IMR-90 (cell line): ENCODE results near the gene TUB. TPM values are rescaled to one million over a fixed set of nuclear protein-coding genes. Genes with fewer than 3 reads are reported as not detected.
A peak's percentile ranks its signal among the peaks of the same experiment; 100 is the strongest.

Experiments used
- ATAC-seq: fragments of 200-7000 bp; cut with Tn5 transposase; 2 replicates; pipeline ENCODE4 v1.9.1; 2020; ENCODE audit warnings: low read depth, mild to moderate bottlenecking, moderate library complexity
- BruUV-seq: library from RNA; stranded (reverse); fragments of 400-500 nt; replicated peaks from 2 replicates; lab custom pipeline; 2021; lab: Mats Ljungman, UMichigan
- CTCF ChIA-PET: fragments of 300-600 bp; formaldehyde crosslinking; extraction: SDS; loops from one replicate; lab custom pipeline; 2021; ENCODE audit warnings: antibody characterized with exemption; lab: Yijun Ruan, JAX
- POLR2A ChIA-PET: fragments of 300-600 bp; sonication (Branson Sonifier 250); formaldehyde crosslinking; loops from one replicate; lab custom pipeline; 2022; ENCODE audit warnings: antibody characterized with exemption; ENCODE audit not compliant: unreplicated experiment; lab: Charles Lee
- DNase-seq: peaks from one replicate; pipeline ENCODE4 v3.0.0; 2013
- H2AFZ ChIP-seq: replicated peaks from 2 replicates; pipeline ENCODE3; 2013; ENCODE audit warnings: low read length, mild to moderate bottlenecking; ENCODE audit not compliant: poor library complexity
- H2AK5ac ChIP-seq: 2 replicates; pipeline ENCODE4 v1.6.1; 2013; ENCODE audit warnings: low read depth, low read length, inconsistent platforms
- H2AK9ac ChIP-seq: replicated peaks from 2 replicates; pipeline ENCODE3; 2013; ENCODE audit warnings: mild to moderate bottlenecking, low read depth, low read length, moderate library complexity; ENCODE audit not compliant: poor library complexity
- H2BK120ac ChIP-seq: 2 replicates; pipeline ENCODE4 v1.6.1; 2013; ENCODE audit warnings: low read depth, low read length, inconsistent platforms
- H2BK15ac ChIP-seq: 3 replicates; pipeline ENCODE4 v1.6.1; 2013; ENCODE audit warnings: low read depth, low read length, inconsistent platforms
- H2BK20ac ChIP-seq: 2 replicates; pipeline ENCODE4 v1.6.1; 2013; ENCODE audit warnings: low read depth, mild to moderate bottlenecking, inconsistent platforms, low read length, moderate library complexity
- H2BK5ac ChIP-seq: 2 replicates; pipeline ENCODE4 v1.6.1; 2013; ENCODE audit warnings: mild to moderate bottlenecking, low read depth, low read length, inconsistent platforms; ENCODE audit not compliant: poor library complexity, severe bottlenecking
- H3K14ac ChIP-seq: replicated peaks from 2 replicates; pipeline ENCODE4 v1.6.1; 2013; ENCODE audit warnings: low read depth, low read length, inconsistent platforms
- H3K18ac ChIP-seq: 2 replicates; pipeline ENCODE4 v1.6.1; 2013; ENCODE audit warnings: low read depth, low read length, control low read depth
- H3K23ac ChIP-seq: 2 replicates; pipeline ENCODE4 v1.6.1; 2013; ENCODE audit warnings: low read depth, low read length, inconsistent platforms
- H3K27ac ChIP-seq: 2 replicates; pipeline ENCODE4 v1.5.1; 2013; ENCODE audit warnings: mild to moderate bottlenecking, control low read depth, low read length; ENCODE audit not compliant: insufficient read depth
- H3K27me3 ChIP-seq: 2 replicates; pipeline ENCODE4 v1.6.1; 2013; ENCODE audit warnings: low read length; ENCODE audit not compliant: control insufficient read depth, insufficient read depth
- H3K36me3 ChIP-seq: 2 replicates; pipeline ENCODE4 v1.6.1; 2013; ENCODE audit warnings: low read length, mixed read lengths; ENCODE audit not compliant: control insufficient read depth, insufficient read depth
- H3K4ac ChIP-seq: 2 replicates; pipeline ENCODE4 v1.6.1; 2013; ENCODE audit warnings: low read depth, low read length, inconsistent platforms
- H3K4me1 ChIP-seq: 2 replicates; pipeline ENCODE4 v1.6.1; 2013; ENCODE audit warnings: low read length, mixed read lengths; ENCODE audit not compliant: control insufficient read depth, insufficient read depth
- H3K4me2 ChIP-seq: 2 replicates; pipeline ENCODE4 v1.6.1; 2013; ENCODE audit warnings: low read depth, mild to moderate bottlenecking, control low read depth, low read length, moderate library complexity
- H3K4me3 ChIP-seq: 2 replicates; pipeline ENCODE4 v1.5.1; 2013; ENCODE audit warnings: low read depth, mild to moderate bottlenecking, control low read depth, low read length, moderate library complexity; ENCODE audit not compliant: insufficient read depth
- H3K56ac ChIP-seq: 2 replicates; pipeline ENCODE4 v1.6.1; 2013; ENCODE audit warnings: low read length, inconsistent platforms; ENCODE audit not compliant: insufficient read depth; ENCODE audit errors: extremely low read depth
- H3K79me1 ChIP-seq, 2 experiments: 2 replicates each; pipeline ENCODE4 v1.6.1; 2013; ENCODE audit warnings: low read length in 2 of 2, inconsistent platforms in 1 of 2, low read depth in 1 of 2
- H3K9ac ChIP-seq: 2 replicates; pipeline ENCODE4 v1.6.1; 2013; ENCODE audit warnings: low read depth, low read length, control low read depth
- H3K9me1 ChIP-seq: 2 replicates; pipeline ENCODE4 v1.6.1; 2013; ENCODE audit warnings: low read length, inconsistent platforms; ENCODE audit not compliant: insufficient read depth
- H3K9me3 ChIP-seq: 2 replicates; pipeline ENCODE4 v1.6.1; 2013; ENCODE audit warnings: low read length; ENCODE audit not compliant: control insufficient read depth, insufficient read depth
- H4K20me1 ChIP-seq: 2 replicates; pipeline ENCODE4 v1.6.1; 2013; ENCODE audit warnings: low read length, inconsistent platforms; ENCODE audit not compliant: insufficient read depth
- H4K5ac ChIP-seq: 2 replicates; pipeline ENCODE4 v1.6.1; 2013; ENCODE audit warnings: mild to moderate bottlenecking, low read depth, low read length, control low read depth
- H4K8ac ChIP-seq, 2 experiments: 2 replicates each; pipeline ENCODE4 v1.6.1; 2013; ENCODE audit warnings: low read depth in 2 of 2, low read length in 2 of 2, control low read depth in 1 of 2, inconsistent platforms in 1 of 2
- H4K91ac ChIP-seq: 2 replicates; pipeline ENCODE4 v1.6.1; 2013; ENCODE audit warnings: low read depth, low read length, inconsistent platforms; ENCODE audit not compliant: insufficient read depth
- CEBPB ChIP-seq: IDR thresholded peaks from 2 replicates; pipeline ENCODE4 v1.6.1; 2012; ENCODE audit warnings: low read depth, low read length, improper control_type of control experiment
- CHD1 ChIP-seq: IDR thresholded peaks from 2 replicates; pipeline ENCODE4 v1.6.1; 2012; ENCODE audit warnings: low read depth, low read length, improper control_type of control experiment
- FOS ChIP-seq: fragments of 150-350 bp; IDR thresholded peaks from 2 replicates; pipeline ENCODE4 v1.6.1; 2016; ENCODE audit warnings: low read depth, low read length
- MAFK ChIP-seq: IDR thresholded peaks from 2 replicates; pipeline ENCODE4 v1.6.1; 2012; ENCODE audit warnings: low read depth, low read length, improper control_type of control experiment
- MAZ ChIP-seq: IDR thresholded peaks from 2 replicates; pipeline ENCODE4 v1.6.1; 2012; ENCODE audit warnings: low read depth, mild to moderate bottlenecking, low read length, improper control_type of control experiment, moderate library complexity, borderline replicate concordance
- MXI1 ChIP-seq: IDR thresholded peaks from 2 replicates; pipeline ENCODE4 v1.6.1; 2012; ENCODE audit warnings: low read depth, mild to moderate bottlenecking, low read length, moderate library complexity, borderline replicate concordance
- NFE2L2 ChIP-seq: fragments of 150-350 bp; IDR thresholded peaks from 2 replicates; pipeline ENCODE4 v1.6.1; 2016; ENCODE audit warnings: low read depth, mild to moderate bottlenecking, low read length
- POLR2A ChIP-seq: IDR thresholded peaks from 2 replicates; pipeline ENCODE4 v1.6.1; 2012; ENCODE audit warnings: mild to moderate bottlenecking, low read depth, low read length
- RFX5 ChIP-seq: IDR thresholded peaks from 2 replicates; pipeline ENCODE4 v1.8.0; 2012; ENCODE audit warnings: low read depth, mild to moderate bottlenecking, low read length, moderate library complexity
- WGBS, 2 experiments: methylation state at CpG; one replicate each; pipeline versions ENCODE4 v1.1.5 to v1.1.7; 2013; ENCODE audit warnings: missing lambda C conversion rate in 2 of 2; ENCODE audit not compliant: insufficient read length in 1 of 2; ENCODE audit errors: extremely low coverage in 2 of 2; 5-methylcytosine and 5-hydroxymethylcytosine counted together
- dilution Hi-C: fragments of 300-500 bp; cut with HindIII; formaldehyde crosslinking; loops from one replicate; pipeline ENCODE4 v1.14.3; 2018; ENCODE audit warnings: low sequenced_read_pairs; ENCODE audit not compliant: unreplicated experiment
- in situ Hi-C: fragments of 300-500 bp; cut with MboI; formaldehyde crosslinking; loops from 3 replicates; pipeline ENCODE4 v1.14.3; 2019; ENCODE audit warnings: low sequenced_read_pairs, inconsistent platforms, mixed read lengths
- intact Hi-C: fragments of 100-400 bp; cut with micrococcal nuclease; formaldehyde crosslinking; loops from 2 replicates; pipeline ENCODE4 v1.10.0; 2022
- polyA plus RNA-seq, 3 experiments: library from polyadenylated mRNA; depleted of rRNA; stranded (reverse); fragments of >200 nt; gene quantifications; 2 replicates each; pipeline ENCODE4 v1.2.3, GENCODE V29; 2012; ENCODE audit warnings: low replicate concordance in 1 of 3
- total RNA-seq: library from RNA; depleted of rRNA; stranded (reverse); fragments of >200 nt; gene quantifications from 2 replicates; pipeline ENCODE4 v1.2.3, GENCODE V29; 2012
- TF ChIP-seq, protein P1 (sequence below): fragments of 150-350 bp; IDR thresholded peaks from 2 replicates; pipeline ENCODE4 v1.6.1; 2017; ENCODE audit warnings: mild to moderate bottlenecking, antibody characterized with exemption, low read length, low read depth
- TF ChIP-seq, protein P2 (sequence below): fragments of 150-350 bp; IDR thresholded peaks from 2 replicates; pipeline ENCODE4 v1.6.1; 2016; ENCODE audit warnings: low read depth, mild to moderate bottlenecking, low read length, moderate library complexity, borderline replicate concordance
- TF ChIP-seq, protein P3 (sequence below): conservative IDR thresholded peaks from 2 replicates; pipeline ENCODE4 v1.5.1; 2012; ENCODE audit warnings: mild to moderate bottlenecking, low read depth, low read length, improper control_type of control experiment

The TUB gene
- total and polyA plus RNA-seq, 2 of the 4 experiments (the other 2 are of a cell fraction) = 11.8 to 12.9 TPM

DNA sequence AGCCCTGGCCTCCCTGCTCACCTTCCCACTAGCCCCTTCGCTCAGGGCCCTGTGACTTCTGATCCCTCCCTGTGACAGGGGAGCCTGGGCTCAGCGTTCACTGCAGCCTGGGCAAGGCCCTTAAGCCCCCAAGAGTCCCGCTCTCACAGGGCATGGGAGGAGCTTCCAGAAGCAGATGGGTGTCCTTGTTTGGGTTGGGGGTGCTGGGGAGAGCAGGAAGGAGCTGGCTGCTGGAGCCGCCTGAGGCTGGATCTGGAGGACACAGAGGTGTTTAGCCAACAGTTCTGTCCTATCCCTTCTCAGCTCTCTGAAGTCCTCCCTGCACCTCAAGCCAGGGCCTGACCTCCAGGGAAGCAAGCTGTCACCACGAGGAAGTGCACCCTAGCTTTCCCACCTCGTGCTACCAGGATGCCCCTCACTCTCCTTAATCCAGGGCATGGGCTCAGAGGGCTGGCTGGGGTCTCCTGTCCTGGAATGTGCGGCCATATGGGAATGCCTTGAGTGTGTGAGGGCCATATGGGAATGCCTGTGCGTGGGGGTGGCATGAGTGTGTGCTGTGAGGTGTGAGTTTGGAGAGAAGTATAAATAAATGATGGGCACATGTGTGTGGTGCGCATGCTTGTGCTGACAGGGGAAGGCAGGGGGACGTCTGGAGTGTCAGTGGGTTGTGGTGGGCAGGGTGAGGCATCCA, 25.0 kb upstream of the TUB start:
- Histone ChIP-seq H2BK20ac (no peak overlapping the region), H3K4me3 (no peak overlapping the region), H3K56ac (no peak overlapping the region), H2AFZ (peak overlapping the region; percentile 18), H3K9me3 (no peaks in the 10 kb centered on the region), H3K14ac (no peak overlapping the region), H3K23ac (no peak overlapping the region), H3K36me3 (no peaks in the 10 kb centered on the region), H2AK9ac (no peak overlapping the region), H3K27ac (no peak overlapping the region), H2BK5ac (no peak overlapping the region), H3K27me3 (no peaks in the 10 kb centered on the region; the same call in none of the 2 replicates), H2AK5ac (no peak overlapping the region), H3K79me1 (no peaks in the 10 kb centered on the region), H4K5ac (no peak overlapping the region), H3K9me1 (peaks cover 7% of the 10 kb centered on the region), H3K4me1 (peaks cover 4% of the 10 kb centered on the region), H4K20me1 (no peaks in the 10 kb centered on the region), H2BK15ac (no peak overlapping the region), H4K8ac (no peak overlapping the region), H3K4ac (no peak overlapping the region), H3K9ac (no peak overlapping the region), H2BK120ac (no peak overlapping the region), H3K18ac (no peak overlapping the region), H4K91ac (no peak overlapping the region), H3K4me2 (no peak overlapping the region)
- in situ Hi-C loops (no loop called here), intact Hi-C loops (no loop called here), dilution Hi-C loops (no loop called here)
- 89% methylated on average over 3 of the region's 10 CpGs; no CpG with 5 or more reads in 1 of the 2 experiments for WGBS, 2 experiments
- no peak for DNase-seq
- CTCF ChIA-PET = no interaction called here
- BruUV-seq = no TSS peak
- no peak for TF ChIP-seq NFE2L2
- no peak for TF ChIP-seq CEBPB
- TF ChIP-seq, protein P1, sequence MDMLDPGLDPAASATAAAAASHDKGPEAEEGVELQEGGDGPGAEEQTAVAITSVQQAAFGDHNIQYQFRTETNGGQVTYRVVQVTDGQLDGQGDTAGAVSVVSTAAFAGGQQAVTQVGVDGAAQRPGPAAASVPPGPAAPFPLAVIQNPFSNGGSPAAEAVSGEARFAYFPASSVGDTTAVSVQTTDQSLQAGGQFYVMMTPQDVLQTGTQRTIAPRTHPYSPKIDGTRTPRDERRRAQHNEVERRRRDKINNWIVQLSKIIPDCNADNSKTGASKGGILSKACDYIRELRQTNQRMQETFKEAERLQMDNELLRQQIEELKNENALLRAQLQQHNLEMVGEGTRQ = no peak
- no peak for TF ChIP-seq MAZ
- no peak for TF ChIP-seq RFX5
- no peak for TF ChIP-seq FOS
- no peak for TF ChIP-seq MXI1
- TF ChIP-seq, protein P2, sequence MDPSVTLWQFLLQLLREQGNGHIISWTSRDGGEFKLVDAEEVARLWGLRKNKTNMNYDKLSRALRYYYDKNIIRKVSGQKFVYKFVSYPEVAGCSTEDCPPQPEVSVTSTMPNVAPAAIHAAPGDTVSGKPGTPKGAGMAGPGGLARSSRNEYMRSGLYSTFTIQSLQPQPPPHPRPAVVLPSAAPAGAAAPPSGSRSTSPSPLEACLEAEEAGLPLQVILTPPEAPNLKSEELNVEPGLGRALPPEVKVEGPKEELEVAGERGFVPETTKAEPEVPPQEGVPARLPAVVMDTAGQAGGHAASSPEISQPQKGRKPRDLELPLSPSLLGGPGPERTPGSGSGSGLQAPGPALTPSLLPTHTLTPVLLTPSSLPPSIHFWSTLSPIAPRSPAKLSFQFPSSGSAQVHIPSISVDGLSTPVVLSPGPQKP = no peak
- TF ChIP-seq CHD1 = no peak
- TF ChIP-seq MAFK = no peak
- TF ChIP-seq, protein P3, sequence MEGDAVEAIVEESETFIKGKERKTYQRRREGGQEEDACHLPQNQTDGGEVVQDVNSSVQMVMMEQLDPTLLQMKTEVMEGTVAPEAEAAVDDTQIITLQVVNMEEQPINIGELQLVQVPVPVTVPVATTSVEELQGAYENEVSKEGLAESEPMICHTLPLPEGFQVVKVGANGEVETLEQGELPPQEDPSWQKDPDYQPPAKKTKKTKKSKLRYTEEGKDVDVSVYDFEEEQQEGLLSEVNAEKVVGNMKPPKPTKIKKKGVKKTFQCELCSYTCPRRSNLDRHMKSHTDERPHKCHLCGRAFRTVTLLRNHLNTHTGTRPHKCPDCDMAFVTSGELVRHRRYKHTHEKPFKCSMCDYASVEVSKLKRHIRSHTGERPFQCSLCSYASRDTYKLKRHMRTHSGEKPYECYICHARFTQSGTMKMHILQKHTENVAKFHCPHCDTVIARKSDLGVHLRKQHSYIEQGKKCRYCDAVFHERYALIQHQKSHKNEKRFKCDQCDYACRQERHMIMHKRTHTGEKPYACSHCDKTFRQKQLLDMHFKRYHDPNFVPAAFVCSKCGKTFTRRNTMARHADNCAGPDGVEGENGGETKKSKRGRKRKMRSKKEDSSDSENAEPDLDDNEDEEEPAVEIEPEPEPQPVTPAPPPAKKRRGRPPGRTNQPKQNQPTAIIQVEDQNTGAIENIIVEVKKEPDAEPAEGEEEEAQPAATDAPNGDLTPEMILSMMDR = no peak
- no peak for TF ChIP-seq POLR2A
- no peak for ATAC-seq
- POLR2A ChIA-PET = no interaction called here
